ENCODE results near the gene XAGE2.

The XAGE2 gene

DNA sequence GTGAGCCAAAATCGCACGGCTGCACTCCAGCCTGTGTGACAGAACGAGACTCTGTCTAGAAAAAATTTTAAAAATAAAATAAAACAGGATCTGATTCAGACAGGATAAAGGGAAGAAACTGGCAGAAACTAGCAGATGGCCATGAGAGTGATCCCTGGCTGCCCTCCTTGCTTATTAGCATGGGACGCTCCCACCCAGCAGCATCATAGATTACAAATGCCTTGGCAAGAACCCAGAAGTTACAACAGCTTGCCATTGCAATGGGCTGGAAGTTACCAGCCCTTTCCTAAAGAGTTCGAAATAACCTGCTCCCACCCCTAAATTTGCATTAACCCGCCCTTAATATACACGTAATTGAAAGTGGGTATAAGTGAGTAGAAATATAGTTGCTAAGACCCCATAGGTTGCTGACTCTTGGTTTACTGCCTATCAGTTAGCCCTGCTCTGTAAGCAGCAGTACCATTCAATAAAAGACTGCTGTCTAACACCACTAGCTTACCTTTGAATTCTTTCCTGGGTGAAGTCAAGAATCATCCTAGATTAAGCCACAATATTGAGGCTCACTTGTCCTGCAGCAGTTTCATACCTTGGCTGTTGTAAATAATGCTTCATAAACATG is 9.1 kb upstream of the XAGE2 start:
- Histone ChIP-seq H3K4me3 (ENCODE audit: low read depth, low read length, poor library complexity, severe bottlenecking) (no peak overlapping the region), H4K20me1 (ENCODE audit: insufficient read depth, low read length) (no peaks in the 10 kb centered on the region), H2AFZ (ENCODE audit: low read length) (no peak overlapping the region), H3K27me3 (ENCODE audit: insufficient read depth, low read length) (no peaks in the 10 kb centered on the region), H3K9me3 (ENCODE audit: low read length) (no peaks in the 10 kb centered on the region), H3K4me2 (ENCODE audit: low read length) (no peak overlapping the region), H3K79me2 (ENCODE audit: insufficient read depth, low read length) (no peaks in the 10 kb centered on the region), H3K4me1 (ENCODE audit: insufficient read depth, low read length, severe bottlenecking) (no peaks in the 10 kb centered on the region), H3K9me2 (ENCODE audit: low read depth, low read length) (no peaks in the 10 kb centered on the region), H3K36me3 (ENCODE audit: insufficient read depth, low read length) (no peaks in the 10 kb centered on the region), H3F3A (ENCODE audit: insufficient read depth, low read length) (no peaks in the 10 kb centered on the region), H3K27ac (ENCODE audit: low read depth, low read length, poor library complexity, severe bottlenecking) (no peak overlapping the region), H3K9ac (ENCODE audit: low read length) (no peak overlapping the region)
- TF ChIP-seq, protein P1, sequence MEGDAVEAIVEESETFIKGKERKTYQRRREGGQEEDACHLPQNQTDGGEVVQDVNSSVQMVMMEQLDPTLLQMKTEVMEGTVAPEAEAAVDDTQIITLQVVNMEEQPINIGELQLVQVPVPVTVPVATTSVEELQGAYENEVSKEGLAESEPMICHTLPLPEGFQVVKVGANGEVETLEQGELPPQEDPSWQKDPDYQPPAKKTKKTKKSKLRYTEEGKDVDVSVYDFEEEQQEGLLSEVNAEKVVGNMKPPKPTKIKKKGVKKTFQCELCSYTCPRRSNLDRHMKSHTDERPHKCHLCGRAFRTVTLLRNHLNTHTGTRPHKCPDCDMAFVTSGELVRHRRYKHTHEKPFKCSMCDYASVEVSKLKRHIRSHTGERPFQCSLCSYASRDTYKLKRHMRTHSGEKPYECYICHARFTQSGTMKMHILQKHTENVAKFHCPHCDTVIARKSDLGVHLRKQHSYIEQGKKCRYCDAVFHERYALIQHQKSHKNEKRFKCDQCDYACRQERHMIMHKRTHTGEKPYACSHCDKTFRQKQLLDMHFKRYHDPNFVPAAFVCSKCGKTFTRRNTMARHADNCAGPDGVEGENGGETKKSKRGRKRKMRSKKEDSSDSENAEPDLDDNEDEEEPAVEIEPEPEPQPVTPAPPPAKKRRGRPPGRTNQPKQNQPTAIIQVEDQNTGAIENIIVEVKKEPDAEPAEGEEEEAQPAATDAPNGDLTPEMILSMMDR (IDR thresholded peaks at IDR 0.05; ENCODE audit: low read length), result no peak
- no peak for TF ChIP-seq EZH2 (IDR thresholded peaks at IDR 0.05; ENCODE audit: borderline replicate concordance, low read length)

DNA sequence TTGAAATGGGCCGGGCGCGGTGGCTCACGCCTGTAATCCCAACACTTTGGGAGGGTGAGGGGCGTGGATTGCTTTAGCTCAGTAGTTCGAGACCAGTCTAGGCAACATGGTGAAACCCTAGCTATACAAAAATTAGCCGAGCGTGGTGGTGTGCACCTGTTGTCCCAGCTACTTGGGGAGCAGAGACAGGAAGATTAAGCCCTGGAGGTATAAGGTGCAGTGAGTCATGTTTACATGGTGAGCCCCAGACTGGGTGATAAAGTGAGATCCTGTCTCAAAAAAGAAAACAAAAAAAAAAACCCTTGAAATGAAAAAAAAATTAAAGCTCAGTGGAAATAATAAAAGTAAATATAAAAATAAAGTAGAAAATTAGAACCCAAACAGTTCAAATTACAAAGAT is 6.9 kb upstream of the XAGE2 start:
- no peaks in the 10 kb centered on the region for H3K79me2 ChIP-seq (ENCODE audit: insufficient read depth, low read length)
- no peaks in the 10 kb centered on the region for H3K9me2 ChIP-seq (ENCODE audit: low read depth, low read length)
- H3F3A ChIP-seq (ENCODE audit: insufficient read depth, low read length), result no peaks in the 10 kb centered on the region
- no peak overlapping the region for H3K9ac ChIP-seq (ENCODE audit: low read length)
- H2AFZ ChIP-seq (ENCODE audit: low read length), result no peak overlapping the region
- H3K4me2 ChIP-seq (ENCODE audit: low read length), result no peak overlapping the region
- no peaks in the 10 kb centered on the region for H3K4me1 ChIP-seq (ENCODE audit: insufficient read depth, low read length, severe bottlenecking)
- H3K36me3 ChIP-seq (ENCODE audit: insufficient read depth, low read length), result no peaks in the 10 kb centered on the region
- H4K20me1 ChIP-seq (ENCODE audit: insufficient read depth, low read length), result no peaks in the 10 kb centered on the region
- TF ChIP-seq, protein P1 (IDR thresholded peaks at IDR 0.05; ENCODE audit: low read length), result no peak
- TF ChIP-seq EZH2 (IDR thresholded peaks at IDR 0.05; ENCODE audit: borderline replicate concordance, low read length), result no peak
- H3K4me3 ChIP-seq (ENCODE audit: low read depth, low read length, poor library complexity, severe bottlenecking), result no peak overlapping the region
- H3K27me3 ChIP-seq (ENCODE audit: insufficient read depth, low read length), result no peaks in the 10 kb centered on the region
- no peaks in the 10 kb centered on the region for H3K9me3 ChIP-seq (ENCODE audit: low read length)
- no peak overlapping the region for H3K27ac ChIP-seq (ENCODE audit: low read depth, low read length, poor library complexity, severe bottlenecking)

DNA sequence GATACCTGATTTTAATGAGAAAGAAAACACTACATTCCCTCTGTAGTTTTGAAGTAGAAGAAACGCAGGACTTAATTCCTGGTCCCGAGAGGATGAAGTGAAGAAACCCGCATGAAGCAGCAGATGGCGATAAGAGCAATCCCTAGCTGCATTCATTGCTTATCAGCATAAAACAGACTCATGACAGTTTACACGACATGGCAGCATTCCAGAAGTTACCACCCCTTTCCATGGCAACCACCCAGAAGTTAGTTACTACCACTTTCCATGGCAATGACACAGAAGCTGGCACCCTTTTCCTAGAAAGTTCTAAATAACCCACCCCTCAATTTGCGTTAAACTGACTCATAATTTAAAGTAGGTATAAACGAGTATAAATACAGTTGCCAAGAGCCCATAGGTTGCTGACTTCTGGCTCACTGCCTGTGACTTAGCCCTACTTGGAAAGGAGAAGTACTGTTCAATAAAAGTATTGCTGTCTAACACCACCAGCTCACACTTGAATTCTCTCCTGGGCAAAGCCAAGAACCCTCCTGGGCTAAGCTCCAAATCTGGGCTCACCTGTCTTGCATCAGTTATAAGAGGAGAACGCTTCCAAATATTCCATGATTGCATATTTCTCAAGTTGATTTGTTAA is 5.5 kb upstream of the XAGE2 start:
- Histone ChIP-seq H2AFZ (ENCODE audit: low read length) (no peak overlapping the region), H3K27ac (ENCODE audit: low read depth, low read length, poor library complexity, severe bottlenecking) (no peak overlapping the region), H4K20me1 (ENCODE audit: insufficient read depth, low read length) (no peaks in the 10 kb centered on the region), H3K4me2 (ENCODE audit: low read length) (no peak overlapping the region), H3K36me3 (ENCODE audit: insufficient read depth, low read length) (no peaks in the 10 kb centered on the region), H3F3A (ENCODE audit: insufficient read depth, low read length) (no peaks in the 10 kb centered on the region), H3K9me2 (ENCODE audit: low read depth, low read length) (no peaks in the 10 kb centered on the region), H3K9ac (ENCODE audit: low read length) (no peak overlapping the region), H3K4me3 (ENCODE audit: low read depth, low read length, poor library complexity, severe bottlenecking) (no peak overlapping the region), H3K9me3 (ENCODE audit: low read length) (no peaks in the 10 kb centered on the region), H3K27me3 (ENCODE audit: insufficient read depth, low read length) (no peaks in the 10 kb centered on the region), H3K4me1 (ENCODE audit: insufficient read depth, low read length, severe bottlenecking) (no peaks in the 10 kb centered on the region), H3K79me2 (ENCODE audit: insufficient read depth, low read length) (no peaks in the 10 kb centered on the region)
- TF ChIP-seq, protein P1 (IDR thresholded peaks at IDR 0.05; ENCODE audit: low read length), result no peak
- no peak for TF ChIP-seq EZH2 (IDR thresholded peaks at IDR 0.05; ENCODE audit: borderline replicate concordance, low read length)

Data from OCI-LY1 (cell line).